Activated CD4-positive, alpha-beta T cell treated with anti-CD3 and anti-CD28 coated beads for 48 hours (primary cell): ENCODE results near the gene TRPC4AP.

Experiments
- DNase-seq: peaks from one replicate; pipeline ENCODE4 v3.0.0-alpha.2; 2020

TRPC4AP gene

GRCh38 chr20:35013421-35014411 lies 78.9 kb downstream of the TRPC4AP start:
- DNase-seq = no peak

GRCh38 chr20:35012227-35013069 lies 80.2 kb downstream of the TRPC4AP start:
- no peak for DNase-seq

- DNase-seq = no peak
Observed at GRCh38 chr20:35011589-35012226, 80.9 kb downstream of the TRPC4AP start.

- DNase-seq = no peak
Observed at GRCh38 chr20:35010405-35011192, 82.0 kb downstream of the TRPC4AP start.

- DNase-seq = no peak
Observed at GRCh38 chr20:35009665-35010328, 82.8 kb downstream of the TRPC4AP start.

- no peak for DNase-seq
Observed at GRCh38 chr20:35008411-35009342, 83.9 kb downstream of the TRPC4AP start.

- no peak for DNase-seq
Observed at GRCh38 chr20:35007891-35008290, 84.7 kb downstream of the TRPC4AP start.

GRCh38 chr20:35007413-35007812 lies 85.2 kb downstream of the TRPC4AP start:
- DNase-seq = no peak

- DNase-seq = no peak
Observed at GRCh38 chr20:35006531-35006971, 86.1 kb downstream of the TRPC4AP start.

- no peak for DNase-seq
Observed at GRCh38 chr20:35006009-35006408, 86.6 kb downstream of the TRPC4AP start.

- DNase-seq = no peak
Observed at GRCh38 chr20:35005463-35005961, 87.1 kb downstream of the TRPC4AP start.

- no peak for DNase-seq
Observed at GRCh38 chr20:35004749-35005462, 87.7 kb downstream of the TRPC4AP start.

- no peak for DNase-seq
Observed at GRCh38 chr20:35004051-35004725, 88.4 kb downstream of the TRPC4AP start.

- no peak for DNase-seq
Observed at GRCh38 chr20:35003211-35004031, 89.2 kb downstream of the TRPC4AP start.

- DNase-seq = no peak
Observed at GRCh38 chr20:35002426-35003210, 90.0 kb downstream of the TRPC4AP start.

GRCh38 chr20:35001596-35002362 lies 90.8 kb downstream of the TRPC4AP start:
- peak; percentile 15 for DNase-seq
